ENCODE data around the gene NUDT21. TPM values are rescaled to one million over a fixed set of nuclear protein-coding genes. Genes with fewer than 3 reads are reported as not detected.

NUDT21 gene
- total RNA-seq, 6 donors from 2014 or later, result 28.3 to 88.2 (median 51.7) TPM

DNA sequence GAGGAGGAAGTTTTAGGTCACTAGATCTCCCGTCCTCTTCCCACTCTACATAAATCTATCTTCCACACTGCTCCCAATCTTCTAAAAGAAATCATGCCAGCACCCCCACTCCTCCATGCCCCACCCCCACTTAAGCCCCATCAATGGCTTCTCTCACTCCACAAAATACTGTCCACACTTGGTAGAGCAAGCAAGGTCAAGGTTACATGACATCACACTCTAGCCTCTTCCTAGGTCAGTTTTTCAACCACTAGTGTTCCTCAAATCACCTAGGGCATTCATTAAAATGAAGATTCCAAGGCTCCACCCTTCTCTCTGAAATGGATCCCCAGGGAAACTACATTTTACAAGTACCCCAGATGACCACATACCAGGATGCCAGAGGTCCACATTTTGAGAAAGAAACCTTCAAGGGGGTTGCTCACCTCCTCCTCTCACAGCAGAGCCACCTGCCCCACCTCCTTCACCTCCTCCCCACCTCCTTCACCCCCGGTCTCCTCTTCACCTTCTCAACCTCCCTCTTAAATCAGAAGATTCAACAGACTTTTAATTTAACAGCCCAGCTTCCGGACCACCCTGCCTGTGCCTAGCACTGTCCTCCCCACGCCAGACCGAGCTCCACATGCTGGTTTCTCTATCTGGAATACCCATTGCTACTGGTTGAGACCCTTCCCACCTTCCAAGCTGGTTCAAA, 29.0 kb downstream of the NUDT21 start:
- DNase-seq (no peak), ATAC-seq (ENCODE audit: low FRiP score in 2 of 2) (no peak)
- no peaks in the 10 kb centered on the region for H3K27me3 ChIP-seq
- H3K4me3 ChIP-seq, result no peak overlapping the region
- H3K4me1 ChIP-seq, result peaks cover 15 to 26% (median 19%) of the 10 kb centered on the region in 4 donors
- no peak overlapping the region for H3K27ac ChIP-seq
- H3K9me3 ChIP-seq, result no peaks in the 10 kb centered on the region
- H3K36me3 ChIP-seq, result no peaks in the 10 kb centered on the region
- no peak for TF ChIP-seq POLR2A (IDR thresholded peaks at IDR 0.05)
- no peak for TF ChIP-seq CTCF (IDR thresholded peaks at IDR 0.05)
- TF ChIP-seq POLR2AphosphoS5 (IDR thresholded peaks at IDR 0.05), result no peak
- TF ChIP-seq EP300 (IDR thresholded peaks at IDR 0.05), result no peak
- 90 to 97% methylated on average over 5 of the region's 5 CpGs for WGBS, 2 donors

DNA sequence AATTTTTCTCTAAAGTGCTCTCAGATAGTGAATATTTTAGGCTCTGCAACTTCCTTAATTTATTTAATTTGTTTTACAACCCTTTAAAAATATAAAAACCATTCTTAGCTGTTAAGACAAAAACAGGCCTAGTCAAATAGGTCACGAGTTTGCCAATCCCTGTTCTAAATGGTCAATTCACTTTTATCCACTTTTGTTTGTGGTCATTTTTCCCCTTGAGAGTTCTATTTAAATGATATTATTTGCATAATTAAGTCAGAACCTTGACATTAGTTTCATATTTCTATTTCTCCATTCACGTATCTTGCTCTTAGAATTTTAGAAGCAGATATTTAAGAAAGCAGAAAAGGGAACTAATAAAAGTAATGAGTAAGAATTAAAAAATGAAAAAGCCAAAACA, 29.8 kb downstream of the NUDT21 start:
- H3K36me3 ChIP-seq, result no peaks in the 10 kb centered on the region
- ATAC-seq (ENCODE audit: low FRiP score in 2 of 2) (no peak), DNase-seq (no peak)
- no peak overlapping the region for H3K4me3 ChIP-seq
- peaks cover 18 to 26% (median 19%) of the 10 kb centered on the region in 4 donors for H3K4me1 ChIP-seq
- WGBS, 2 donors, result 87 to 89% methylated on average over 2 of the region's 2 CpGs
- TF ChIP-seq EP300 (IDR thresholded peaks at IDR 0.05) (no peak), CTCF (IDR thresholded peaks at IDR 0.05) (no peak), POLR2A (IDR thresholded peaks at IDR 0.05) (no peak), POLR2AphosphoS5 (IDR thresholded peaks at IDR 0.05) (no peak)
- no peak overlapping the region for H3K27ac ChIP-seq
- no peaks in the 10 kb centered on the region for H3K9me3 ChIP-seq
- H3K27me3 ChIP-seq, result no peaks in the 10 kb centered on the region

- TF ChIP-seq CTCF (IDR thresholded peaks at IDR 0.05), result no peak
- TF ChIP-seq EP300 (IDR thresholded peaks at IDR 0.05), result no peak
- no peak for TF ChIP-seq POLR2AphosphoS5 (IDR thresholded peaks at IDR 0.05)
- TF ChIP-seq POLR2A (IDR thresholded peaks at IDR 0.05), result no peak
- no peak overlapping the region for H3K27ac ChIP-seq
- H3K9me3 ChIP-seq, result no peaks in the 10 kb centered on the region
- no peak overlapping the region for H3K4me3 ChIP-seq
- H3K27me3 ChIP-seq, result no peaks in the 10 kb centered on the region
- peaks cover 18 to 21% (median 20%) of the 10 kb centered on the region in 4 donors for H3K4me1 ChIP-seq
- ATAC-seq (ENCODE audit: low FRiP score in 2 of 2) (no peak), DNase-seq (no peak)
- no peaks in the 10 kb centered on the region for H3K36me3 ChIP-seq
These were observed 30.5 kb downstream of the NUDT21 start for GRCh38 chr16:56420613-56421012.

- no peaks in the 10 kb centered on the region for H3K36me3 ChIP-seq
- no peak overlapping the region for H3K27ac ChIP-seq
- no peak overlapping the region for H3K4me3 ChIP-seq
- WGBS, 2 donors, result 90 to 95% methylated on average over 8 of the region's 8 CpGs
- DNase-seq (no peak), ATAC-seq (ENCODE audit: low FRiP score in 2 of 2) (no peak)
- TF ChIP-seq CTCF (IDR thresholded peaks at IDR 0.05), result no peak
- no peak for TF ChIP-seq EP300 (IDR thresholded peaks at IDR 0.05)
- no peak for TF ChIP-seq POLR2A (IDR thresholded peaks at IDR 0.05)
- H3K27me3 ChIP-seq, result no peaks in the 10 kb centered on the region
- H3K4me1 ChIP-seq, result peaks cover 18 to 21% (median 20%) of the 10 kb centered on the region in 4 donors
- H3K9me3 ChIP-seq, result no peaks in the 10 kb centered on the region
These were observed 31.2 kb downstream of the NUDT21 start for GRCh38 chr16:56419740-56420548.

Measured in upper lobe of left lung (tissue), 6 donors.